Transverse colon (tissue), 4 donors: Measurements from ENCODE around the gene PSMB4. TPM values are rescaled to one million over a fixed set of nuclear protein-coding genes. Genes with fewer than 3 reads are reported as not detected.
"Not testable (repeated sequence)": the region's sequence is repeated elsewhere in the genome, so short reads cannot be mapped to it uniquely, and the experiment has no call there.

ENCODE experiments used
- DNase-seq: peaks from one replicate; pipeline ENCODE4 v3.0.0-alpha.2; 2019
- H3K27ac ChIP-seq, 4 donors: fragments of 200-600 bp; sonication (generic); 2 replicates each; pipeline ENCODE4 v1.5.1; 2016 to 2018; ENCODE audit warnings: inconsistent platforms in 4 of 4
- H3K27me3 ChIP-seq: fragments of 200-600 bp; sonication (generic); 2 replicates; pipeline ENCODE4 v1.5.1; 2017; ENCODE audit warnings: inconsistent platforms
- H3K36me3 ChIP-seq, 4 donors: fragments of 200-600 bp; sonication (generic); 2 replicates each; pipeline ENCODE4 v1.5.1; 2017 to 2019; ENCODE audit warnings: inconsistent platforms in 4 of 4
- H3K4me1 ChIP-seq, 4 donors: fragments of 200-600 bp; sonication (generic); 2 replicates each; pipeline ENCODE4 v1.5.1; 2017 to 2020; ENCODE audit warnings: inconsistent platforms in 4 of 4
- H3K4me3 ChIP-seq, 4 donors: fragments of 200-600 bp; sonication (generic); 1 replicate in 1 of 4; 2 replicates in 3 of 4; pipeline versions ENCODE4 v1.5.1 to v1.6.1; 2017 to 2019; ENCODE audit warnings: inconsistent platforms in 4 of 4
- H3K9me3 ChIP-seq, 2 donors: fragments of 200-600 bp; sonication (generic); 2 replicates each; pipeline ENCODE4 v1.5.1; 2017 to 2019; ENCODE audit warnings: inconsistent platforms in 2 of 2
- EP300 ChIP-seq: sonication (generic); formaldehyde crosslinking; IDR thresholded peaks from one replicate; pipeline ENCODE4 v1.6.1; 2017; ENCODE audit warnings: antibody characterized with exemption, low read depth
- POLR2A ChIP-seq: fragments of 450-650 bp; IDR thresholded peaks from one replicate; pipeline ENCODE4 v1.6.1; 2016; ENCODE audit warnings: antibody characterized with exemption, mild to moderate bottlenecking, moderate library complexity
- POLR2AphosphoS5 ChIP-seq, 3 donors: sonication (generic); formaldehyde crosslinking; IDR thresholded peaks; one replicate each; pipeline ENCODE4 v1.6.1; 2016; ENCODE audit warnings: antibody characterized with exemption in 3 of 3
- WGBS, 2 donors: methylation state at CpG; one replicate each; pipeline ENCODE4 v1.1.5; 2018; ENCODE audit warnings: low coverage in 1 of 2; 5-methylcytosine and 5-hydroxymethylcytosine counted together
- in situ Hi-C, 4 donors: fragments of 200-750 bp; cut with MboI; loops; one replicate each; pipeline versions ENCODE4 v1.15.0 to v1.15.1; 2017; ENCODE audit warnings: low sequenced_read_pairs in 3 of 4, low pct_ligation_motif_present in 1 of 4, low pct_unique_long_range_greater_than_20kb in 1 of 4
- intact Hi-C: fragments of 100-400 bp; cut with DNase I; formaldehyde crosslinking; loops from one replicate; pipeline ENCODE4 v1.15.1; 2023; ENCODE audit warnings: low total_unique reads
- total RNA-seq, 4 donors: library from RNA; depleted of rRNA; stranded (reverse); fragments of >200 nt; gene quantifications; one replicate each; pipeline ENCODE4 v1.1.0, GENCODE V29; 2016
- TF ChIP-seq, protein P1 (sequence below), 5 experiments: fragments of 200-600 bp in 3 of 5; fragments of 450-650 bp in 2 of 5; sonication (generic) in 3 of 5; IDR thresholded peaks; 1 replicate in 2 of 5; 2 replicates in 3 of 5; pipeline ENCODE4 v1.5.1; 2016 to 2017; ENCODE audit warnings: antibody characterized with exemption in 5 of 5, inconsistent platforms in 3 of 5, mild to moderate bottlenecking in 2 of 5, moderate library complexity in 1 of 5

The PSMB4 gene
- 100 to 1,000 TPM in 3 of 4 donors, 10 to 100 TPM in 1; 84.4 to 188 (median 140) TPM for total RNA-seq

DNA sequence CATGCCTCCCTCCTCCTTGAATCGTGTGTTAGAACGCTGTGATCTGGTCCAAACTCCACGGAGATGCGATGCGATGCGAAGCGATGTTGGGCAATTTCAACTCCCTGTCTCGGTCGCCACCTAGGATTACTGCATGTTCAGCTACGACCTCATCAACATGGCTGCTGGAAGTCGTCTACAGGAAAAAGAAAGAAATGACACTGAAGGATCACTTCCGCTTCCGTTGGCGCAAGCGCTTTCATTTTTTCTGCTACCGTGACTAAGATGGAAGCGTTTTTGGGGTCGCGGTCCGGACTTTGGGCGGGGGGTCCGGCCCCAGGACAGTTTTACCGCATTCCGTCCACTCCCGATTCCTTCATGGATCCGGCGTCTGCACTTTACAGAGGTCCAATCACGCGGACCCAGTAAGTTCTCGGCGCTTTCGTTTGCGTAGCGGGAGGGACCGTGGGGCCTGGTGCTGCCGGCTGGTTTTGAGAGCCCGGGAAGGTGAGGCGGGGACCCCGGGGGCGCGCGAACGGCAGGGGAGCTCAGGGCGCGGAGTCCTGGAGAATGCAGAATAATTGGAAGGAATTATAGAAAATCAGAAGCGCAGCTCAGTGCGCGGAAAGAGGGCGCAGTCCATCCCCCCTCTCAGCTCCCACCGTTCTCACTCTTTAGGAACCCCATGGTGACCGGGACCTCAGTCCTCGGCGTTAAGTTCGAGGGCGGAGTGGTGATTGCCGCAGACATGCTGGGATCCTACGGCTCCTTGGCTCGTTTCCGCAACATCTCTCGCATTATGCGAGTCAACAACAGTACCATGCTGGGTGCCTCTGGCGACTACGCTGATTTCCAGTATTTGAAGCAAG, at the start of gene PSMB4:
Gene PSMB4 (plus strand): TSS at position 250 of the 848 bp plus-strand sequence. CDS start 15 bp downstream, at position 265.
- Histone ChIP-seq H3K4me3 (peak within 1 kb of the TSS; percentile 78 to 100 (median 83)), H3K9me3 (no peaks in the 10 kb centered on the region), H3K36me3 (peaks cover 0 to 13% (median 4%) of the 10 kb centered on the region in 4 donors), H3K4me1 (peaks cover 7 to 17% (median 8%) of the 10 kb centered on the region in 4 donors), H3K27ac (peak within 1 kb of the TSS; percentile 89 to 97 (median 92)), H3K27me3 (no peaks in the 10 kb centered on the region)
- no peak for TF ChIP-seq EP300
- TF ChIP-seq, protein P1, sequence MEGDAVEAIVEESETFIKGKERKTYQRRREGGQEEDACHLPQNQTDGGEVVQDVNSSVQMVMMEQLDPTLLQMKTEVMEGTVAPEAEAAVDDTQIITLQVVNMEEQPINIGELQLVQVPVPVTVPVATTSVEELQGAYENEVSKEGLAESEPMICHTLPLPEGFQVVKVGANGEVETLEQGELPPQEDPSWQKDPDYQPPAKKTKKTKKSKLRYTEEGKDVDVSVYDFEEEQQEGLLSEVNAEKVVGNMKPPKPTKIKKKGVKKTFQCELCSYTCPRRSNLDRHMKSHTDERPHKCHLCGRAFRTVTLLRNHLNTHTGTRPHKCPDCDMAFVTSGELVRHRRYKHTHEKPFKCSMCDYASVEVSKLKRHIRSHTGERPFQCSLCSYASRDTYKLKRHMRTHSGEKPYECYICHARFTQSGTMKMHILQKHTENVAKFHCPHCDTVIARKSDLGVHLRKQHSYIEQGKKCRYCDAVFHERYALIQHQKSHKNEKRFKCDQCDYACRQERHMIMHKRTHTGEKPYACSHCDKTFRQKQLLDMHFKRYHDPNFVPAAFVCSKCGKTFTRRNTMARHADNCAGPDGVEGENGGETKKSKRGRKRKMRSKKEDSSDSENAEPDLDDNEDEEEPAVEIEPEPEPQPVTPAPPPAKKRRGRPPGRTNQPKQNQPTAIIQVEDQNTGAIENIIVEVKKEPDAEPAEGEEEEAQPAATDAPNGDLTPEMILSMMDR (IDR thresholded peaks at IDR 0.05), result peak in 3 of 5 experiments; percentile 29 to 50 (median 48)
- peak; percentile 75 for TF ChIP-seq POLR2A
- TF ChIP-seq POLR2AphosphoS5 (IDR thresholded peaks at IDR 0.05), result peak; percentile 86 to 98 (median 96)
- in situ Hi-C loops (loop anchor here in 1 of 4 donors (10.0 kb wide), 1 partner anchor 95 kb away; no protein-coding TSS in a partner anchor), intact Hi-C loops (loop anchor here (2.0 kb wide), 1 partner anchor 27 kb away; the partner anchor contains the start of gene SELENBP1)
- WGBS, 2 donors, result 0 to 1% methylated on average over 7 to 63 of the region's 63 CpGs
- peak; percentile 89 for DNase-seq

DNA sequence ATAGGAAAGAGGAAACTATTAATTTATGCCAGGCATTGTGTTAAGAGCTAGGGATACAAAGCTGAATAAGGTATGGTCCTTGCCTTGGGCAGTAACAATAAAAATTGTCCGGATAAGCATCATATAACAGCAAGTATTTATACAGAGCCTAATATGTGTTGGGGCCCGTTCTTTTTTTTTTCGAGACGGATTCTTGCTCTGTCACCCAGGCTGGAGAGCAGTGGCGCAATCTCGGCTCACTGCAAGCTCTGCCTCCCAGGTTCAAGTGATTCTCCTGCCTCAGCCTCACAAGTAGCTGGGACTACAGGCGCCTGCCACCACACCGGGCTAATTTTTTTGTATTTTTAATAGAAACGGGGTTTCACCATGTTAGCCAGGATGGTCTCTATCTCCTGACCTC, 49.0 kb upstream of the PSMB4 start:
- H3K36me3 ChIP-seq, intact Hi-C loops, in situ Hi-C loops, H3K9me3 ChIP-seq, H3K27ac ChIP-seq, H3K27me3 ChIP-seq, DNase-seq, H3K4me3 ChIP-seq: not testable (repeated sequence)
- H3K4me1 ChIP-seq, result peaks cover 0 to 17% (median 12%) of the 10 kb centered on the region in 4 donors
- WGBS, 2 donors, result 93 to 95% methylated on average over 9 of the region's 9 CpGs

DNA sequence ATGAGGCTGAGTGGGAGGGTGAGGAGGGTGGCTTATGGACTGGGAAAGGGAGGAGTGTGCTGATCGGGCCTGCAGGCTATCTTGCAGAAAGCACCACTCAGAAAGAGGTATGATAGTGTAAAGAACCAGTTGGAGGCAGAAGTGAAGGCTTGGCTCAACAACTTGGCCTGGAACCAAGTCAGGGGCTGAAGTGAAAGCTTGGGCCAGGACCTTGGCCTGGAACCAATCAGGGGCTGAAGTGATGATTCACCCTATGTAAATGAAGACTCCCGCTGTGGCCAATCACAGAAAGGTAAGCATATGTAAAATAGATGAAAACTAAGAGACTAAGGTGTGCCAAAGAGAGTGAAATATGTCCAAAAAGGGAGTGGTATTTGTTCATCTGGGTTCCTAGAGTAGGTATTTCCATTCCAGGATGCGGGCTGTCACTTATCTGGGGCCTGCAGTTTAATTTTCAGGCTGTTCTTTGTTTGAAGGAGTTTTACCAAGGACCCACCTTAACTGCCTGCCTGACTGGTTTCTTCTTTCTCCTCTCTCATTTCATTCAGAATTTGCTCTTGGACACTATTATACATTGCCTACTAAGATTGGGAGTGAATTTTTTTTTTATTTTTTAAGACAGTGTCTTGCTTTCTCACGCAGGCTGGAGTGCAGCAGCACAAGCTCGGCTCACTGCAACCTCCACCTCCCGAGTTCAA, 47.2 kb upstream of the PSMB4 start:
- 93 to 95% methylated on average over 3 to 6 of the region's 6 CpGs for WGBS, 2 donors
- Histone ChIP-seq H3K9me3 (no peaks in the 10 kb centered on the region), H3K4me1 (peaks cover 0 to 5% (median 2%) of the 10 kb centered on the region in 4 donors), H3K4me3 (no peak overlapping the region), H3K27me3 (no peaks in the 10 kb centered on the region), H3K27ac (no peak overlapping the region), H3K36me3 (no peaks in the 10 kb centered on the region)
- no peak for DNase-seq
- in situ Hi-C loops (no loop called here), intact Hi-C loops (no loop called here)
- no peak for TF ChIP-seq EP300
- no peak for TF ChIP-seq POLR2AphosphoS5 (IDR thresholded peaks at IDR 0.05)
- TF ChIP-seq, protein P1 (IDR thresholded peaks at IDR 0.05), result no peak
- no peak for TF ChIP-seq POLR2A

DNA sequence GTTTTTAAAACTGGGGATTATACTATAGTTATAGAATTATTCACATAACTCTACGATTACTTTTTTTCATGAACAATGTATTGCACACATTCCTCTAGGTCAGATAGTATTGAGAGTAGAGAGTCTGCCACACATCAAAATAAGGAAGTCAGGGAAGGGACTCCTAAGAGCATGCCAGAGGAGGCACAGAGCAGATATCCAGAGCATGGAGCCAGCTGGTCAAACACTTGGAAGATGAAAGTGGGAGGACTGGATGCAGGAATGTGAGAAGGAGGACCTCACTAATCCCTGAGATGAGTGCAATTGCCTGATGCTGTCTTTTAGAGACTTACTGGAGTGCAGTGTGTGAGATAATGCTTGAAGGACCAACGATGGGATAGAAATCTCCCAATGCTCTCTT, 42.7 kb upstream of the PSMB4 start:
- Histone ChIP-seq H3K4me3 (no peak overlapping the region), H3K4me1 (no peaks in the 10 kb centered on the region), H3K27ac (no peak overlapping the region), H3K9me3 (no peaks in the 10 kb centered on the region), H3K36me3 (no peaks in the 10 kb centered on the region), H3K27me3 (no peaks in the 10 kb centered on the region)
- TF ChIP-seq, protein P1 (IDR thresholded peaks at IDR 0.05), result no peak
- TF ChIP-seq EP300 (no peak), POLR2A (no peak), POLR2AphosphoS5 (IDR thresholded peaks at IDR 0.05) (no peak)
- in situ Hi-C loops (no loop called here), intact Hi-C loops (no loop called here)
- 63 to 70% methylated on average over 2 of the region's 2 CpGs for WGBS, 2 donors
- DNase-seq, result no peak
